T-cell (primary cell): ENCODE measurements around the gene MYADML2. TPM values are rescaled to one million over a fixed set of nuclear protein-coding genes. Genes with fewer than 3 reads are reported as not detected.

Experiments used
- ATAC-seq, 4 experiments: fragments of 200-7000 bp in 3 of 4; fragments of 150-1000 bp in 1 of 4; cut with Tn5 transposase; replicated peaks in 1 of 4; 1 replicate in 3 of 4; 2 replicates in 1 of 4; pipeline ENCODE4 v1.10.0; 2021; ENCODE audit warnings: moderate library complexity in 3 of 4, mild to moderate bottlenecking in 2 of 4, moderate number of reproducible peaks in 1 of 4
- CTCF ChIA-PET, 2 donors: fragments of 300-600 bp; sonication (Branson Sonifier 250); formaldehyde crosslinking; loops; one replicate each; lab custom pipeline; 2022; ENCODE audit warnings: antibody characterized with exemption in 2 of 2; lab: Charles Lee
- POLR2A ChIA-PET, 2 donors: fragments of 300-600 bp; sonication (Branson Sonifier 250); formaldehyde crosslinking; loops; one replicate each; lab custom pipeline; 2022; ENCODE audit warnings: antibody characterized with exemption in 2 of 2; lab: Charles Lee
- DNase-seq, 35 experiments: peaks; one replicate each; pipeline versions ENCODE4 v3.0.0 to v3.0.0-alpha.2; 2013 to 2023
- H3K27ac ChIP-seq: one replicate; pipeline ENCODE4 v1.5.1; 2013; ENCODE audit warnings: low read length
- H3K27me3 ChIP-seq, 2 experiments: replicated peaks in 1 of 2; 1 replicate in 1 of 2; 2 replicates in 1 of 2; pipeline versions ENCODE4 v1.6.1 to v1.7.0; 2013; ENCODE audit warnings: low read length in 1 of 2, mixed read lengths in 1 of 2; ENCODE audit not compliant: control insufficient read depth in 2 of 2, insufficient read depth in 2 of 2; ENCODE audit errors: extremely low read depth in 1 of 2
- H3K36me3 ChIP-seq, 2 donors: 1 replicate in 1 of 2; 2 replicates in 1 of 2; pipeline versions ENCODE4 v1.6.1 to v1.7.0; 2013; ENCODE audit warnings: low read length in 1 of 2; ENCODE audit not compliant: control insufficient read depth in 2 of 2, insufficient read depth in 1 of 2; ENCODE audit errors: extremely low read depth in 1 of 2
- H3K4me1 ChIP-seq, 2 experiments: 1 replicate in 1 of 2; 2 replicates in 1 of 2; pipeline versions ENCODE4 v1.6.1 to v1.7.0; 2013; ENCODE audit warnings: low read length in 2 of 2, mixed read lengths in 1 of 2; ENCODE audit not compliant: insufficient read depth in 2 of 2, control insufficient read depth in 1 of 2; ENCODE audit errors: extremely low read depth in 1 of 2
- H3K4me3 ChIP-seq, 2 donors: 1 replicate in 1 of 2; 2 replicates in 1 of 2; pipeline versions ENCODE4 v1.5.1 to v1.7.0; 2013; ENCODE audit warnings: mild to moderate bottlenecking in 2 of 2, low read length in 1 of 2, moderate library complexity in 1 of 2; ENCODE audit not compliant: control insufficient read depth in 1 of 2; ENCODE audit errors: extremely low read depth in 1 of 2
- H3K9me3 ChIP-seq: 2 replicates; pipeline ENCODE4 v1.7.0; 2013
- H3K27ac Mint-ChIP-seq, 2 donors: one replicate each; pipeline ENCODE4 v1.8.0; 2020 to 2021; ENCODE audit warnings: mild to moderate bottlenecking in 2 of 2, mixed read lengths in 2 of 2
- H3K27me3 Mint-ChIP-seq, 2 donors: one replicate each; pipeline ENCODE4 v1.8.0; 2021 to 2022; ENCODE audit warnings: mixed read lengths in 2 of 2
- H3K36me3 Mint-ChIP-seq: one replicate; pipeline ENCODE4 v1.8.0; 2021; ENCODE audit warnings: mixed read lengths
- H3K4me1 Mint-ChIP-seq, 3 donors: one replicate each; pipeline ENCODE4 v1.8.0; 2020 to 2022; ENCODE audit warnings: mixed read lengths in 3 of 3, mild to moderate bottlenecking in 1 of 3
- H3K4me3 Mint-ChIP-seq, 3 donors: one replicate each; pipeline ENCODE4 v1.8.0; 2020 to 2022; ENCODE audit warnings: mild to moderate bottlenecking in 3 of 3, mixed read lengths in 3 of 3, moderate library complexity in 3 of 3
- H3K9me3 Mint-ChIP-seq, 3 donors: one replicate each; pipeline ENCODE4 v1.8.0; 2020 to 2022; ENCODE audit warnings: mixed read lengths in 3 of 3
- WGBS: methylation state at CpG from one replicate; pipeline ENCODE4 v1.1.5; 2013; ENCODE audit warnings: missing lambda C conversion rate; ENCODE audit not compliant: insufficient coverage; 5-methylcytosine and 5-hydroxymethylcytosine counted together
- total RNA-seq, 35 experiments: library from RNA in 6 of 35; stranded (reverse) in 6 of 35; fragments of 120-200 nt in 1 of 35; gene quantifications; one replicate each; pipeline versions ENCODE4 v1.2.1 to v1.2.4 and lab custom pipeline; 2013 to 2026

MYADML2 gene
- total RNA-seq, 5 donors from 2014 or later (not counting 1 experiment from before 2014, with no cell fraction given), result not detected

GRCh38 chr17:81992306-81993102 is 45.5 kb upstream of the MYADML2 start:
- Histone ChIP-seq H3K4me1 (no peaks in the 10 kb centered on the region), H3K36me3 (peaks cover 4 to 5% of the 10 kb centered on the region in 2 donors), H3K27ac (no peak overlapping the region), H3K27me3 (no peaks in the 10 kb centered on the region), H3K4me3 (no peak overlapping the region), H3K9me3 (no peaks in the 10 kb centered on the region)
- Mint-ChIP-seq H3K9me3 (no peaks in the 10 kb centered on the region), H3K4me1 (peaks cover 4 to 6% (median 4%) of the 10 kb centered on the region in 3 donors), H3K27me3 (no peaks in the 10 kb centered on the region), H3K4me3 (no peak overlapping the region), H3K27ac (no peak overlapping the region), H3K36me3 (peaks cover 5% of the 10 kb centered on the region)
- no peak for ATAC-seq
- WGBS, result 94% methylated on average over 23 of the region's 31 CpGs
- DNase-seq, result no peak
- ChIA-PET CTCF (no interaction called here), POLR2A (no interaction called here)

DNA sequence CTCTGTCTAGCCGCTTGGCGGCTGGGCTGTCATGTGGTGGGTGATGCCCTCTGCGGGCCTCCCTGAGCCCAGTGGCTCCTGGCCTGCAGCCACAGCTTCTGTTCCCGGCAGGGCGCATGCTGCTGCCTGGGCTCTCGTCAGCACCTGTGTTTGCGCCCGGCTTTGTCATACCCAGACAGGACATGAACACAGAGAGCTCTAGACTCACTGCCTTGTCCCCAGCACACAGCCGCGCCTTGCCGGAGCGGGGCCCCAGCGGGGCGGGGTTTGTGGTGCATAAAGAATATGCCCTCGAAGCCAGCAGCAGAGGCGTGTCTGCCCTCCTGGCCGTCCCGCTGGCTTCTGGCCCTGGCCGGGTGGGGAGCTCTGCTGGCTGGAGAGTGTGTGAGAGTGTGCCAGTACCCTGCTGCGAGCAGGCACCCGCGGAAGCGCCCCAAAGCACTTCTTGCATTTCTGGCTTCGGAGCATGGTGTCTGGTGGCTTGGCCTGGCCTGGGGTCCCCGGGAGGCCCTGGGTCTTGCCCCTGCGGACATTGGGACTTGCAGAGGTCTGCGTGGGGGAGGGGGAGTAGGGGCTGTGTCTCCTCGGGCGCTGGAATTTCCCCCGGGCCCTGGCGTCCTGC is 44.8 kb upstream of the MYADML2 start:
- POLR2A ChIA-PET, result no interaction called here
- DNase-seq (no peak), ATAC-seq (no peak)
- no peaks in the 10 kb centered on the region for H3K27me3 Mint-ChIP-seq
- H3K36me3 Mint-ChIP-seq, result peaks cover 6% of the 10 kb centered on the region
- CTCF ChIA-PET, result no interaction called here
- Histone ChIP-seq H3K27ac (no peak overlapping the region), H3K9me3 (no peaks in the 10 kb centered on the region), H3K36me3 (peaks cover 6 to 9% of the 10 kb centered on the region in 2 donors), H3K4me1 (no peaks in the 10 kb centered on the region), H3K27me3 (no peaks in the 10 kb centered on the region), H3K4me3 (no peak overlapping the region)
- H3K9me3 Mint-ChIP-seq, result no peaks in the 10 kb centered on the region
- H3K4me3 Mint-ChIP-seq, result no peak overlapping the region
- WGBS, result 89% methylated on average over 22 of the region's 31 CpGs
- H3K4me1 Mint-ChIP-seq, result peaks cover 4 to 6% (median 4%) of the 10 kb centered on the region in 3 donors
- no peak overlapping the region for H3K27ac Mint-ChIP-seq

GRCh38 chr17:81990836-81991683 is 44.0 kb upstream of the MYADML2 start:
- POLR2A ChIA-PET, result no interaction called here
- peaks cover 11 to 14% of the 10 kb centered on the region in 2 donors for H3K36me3 ChIP-seq
- no peaks in the 10 kb centered on the region for H3K4me1 ChIP-seq
- Mint-ChIP-seq H3K4me1 (peaks cover 4 to 6% (median 4%) of the 10 kb centered on the region in 3 donors), H3K9me3 (no peaks in the 10 kb centered on the region), H3K27ac (no peak overlapping the region), H3K4me3 (no peak overlapping the region), H3K36me3 (peaks cover 11% of the 10 kb centered on the region), H3K27me3 (no peaks in the 10 kb centered on the region)
- ATAC-seq (no peak), DNase-seq (no peak)
- H3K4me3 ChIP-seq, result no peak overlapping the region
- H3K27ac ChIP-seq, result no peak overlapping the region
- H3K27me3 ChIP-seq, result no peaks in the 10 kb centered on the region
- 97% methylated on average over 23 of the region's 25 CpGs for WGBS
- H3K9me3 ChIP-seq, result no peaks in the 10 kb centered on the region
- CTCF ChIA-PET, result no interaction called here

- WGBS, result 92% methylated on average over 24 of the region's 26 CpGs
- DNase-seq (no peak), ATAC-seq (no peak)
- H3K4me3 ChIP-seq, result no peak overlapping the region
- H3K36me3 ChIP-seq, result peaks cover 24 to 32% of the 10 kb centered on the region in 2 donors
- ChIA-PET POLR2A (no interaction called here), CTCF (no interaction called here)
- Mint-ChIP-seq H3K4me1 (peaks cover 10 to 18% (median 14%) of the 10 kb centered on the region in 3 donors), H3K9me3 (no peaks in the 10 kb centered on the region), H3K27ac (no peak overlapping the region), H3K27me3 (no peaks in the 10 kb centered on the region), H3K4me3 (no peak overlapping the region), H3K36me3 (peaks cover 17% of the 10 kb centered on the region)
- H3K27ac ChIP-seq, result no peak overlapping the region
- H3K9me3 ChIP-seq, result no peaks in the 10 kb centered on the region
- no peaks in the 10 kb centered on the region for H3K27me3 ChIP-seq
- peaks cover 0 to 6% of the 10 kb centered on the region in 2 experiments for H3K4me1 ChIP-seq
Observed at GRCh38 chr17:81987161-81987770, 40.2 kb upstream of the MYADML2 start.

GRCh38 chr17:81986606-81987005 is 39.6 kb upstream of the MYADML2 start:
- H3K36me3 ChIP-seq, result peaks cover 24 to 33% of the 10 kb centered on the region in 2 donors
- Mint-ChIP-seq H3K4me1 (peaks cover 11 to 21% (median 14%) of the 10 kb centered on the region in 3 donors), H3K4me3 (no peak overlapping the region), H3K27me3 (no peaks in the 10 kb centered on the region), H3K27ac (no peak overlapping the region), H3K36me3 (peaks cover 18% of the 10 kb centered on the region), H3K9me3 (no peaks in the 10 kb centered on the region)
- H3K27me3 ChIP-seq, result no peaks in the 10 kb centered on the region
- no peak for ATAC-seq
- no peak overlapping the region for H3K4me3 ChIP-seq
- peaks cover 0 to 6% of the 10 kb centered on the region in 2 experiments for H3K4me1 ChIP-seq
- POLR2A ChIA-PET, result no interaction called here
- CTCF ChIA-PET, result no interaction called here
- 97% methylated on average over 23 of the region's 26 CpGs for WGBS
- H3K9me3 ChIP-seq, result no peaks in the 10 kb centered on the region
- no peak for DNase-seq
- no peak overlapping the region for H3K27ac ChIP-seq
